HG02973 (cell line): Measurements from ENCODE around the gene TBL1XR1.

Experiments used
- ATAC-seq: cut with Tn5 transposase; IDR thresholded peaks from one replicate; pipeline ENCODE4 v1.9.1; 2021; ENCODE audit warnings: moderate library complexity; ENCODE audit not compliant: unreplicated experiment

The TBL1XR1 gene

DNA sequence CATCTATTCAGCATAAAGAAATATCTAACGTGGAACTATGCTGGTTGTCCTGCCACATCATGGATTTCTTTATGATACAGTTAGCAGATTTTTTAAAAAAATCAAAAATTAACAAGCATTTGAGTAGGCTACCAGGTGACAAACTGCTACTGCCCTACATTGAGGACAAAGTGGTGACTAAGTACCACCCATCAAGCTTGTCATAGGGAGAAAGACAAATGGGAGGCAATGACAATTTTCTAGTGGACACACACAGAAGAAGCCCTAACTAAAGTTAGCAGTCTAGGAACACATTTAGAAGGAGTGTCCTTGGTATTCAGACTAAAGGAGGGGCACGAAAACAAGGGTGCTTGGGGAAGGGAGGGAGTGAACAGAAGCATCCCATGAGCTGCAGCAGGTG lies 131.2 kb downstream of the TBL1XR1 start:
- ATAC-seq = no peak

- no peak for ATAC-seq
Measured at GRCh38 chr3:177065285-177066033, 131.8 kb downstream of the TBL1XR1 start.

DNA sequence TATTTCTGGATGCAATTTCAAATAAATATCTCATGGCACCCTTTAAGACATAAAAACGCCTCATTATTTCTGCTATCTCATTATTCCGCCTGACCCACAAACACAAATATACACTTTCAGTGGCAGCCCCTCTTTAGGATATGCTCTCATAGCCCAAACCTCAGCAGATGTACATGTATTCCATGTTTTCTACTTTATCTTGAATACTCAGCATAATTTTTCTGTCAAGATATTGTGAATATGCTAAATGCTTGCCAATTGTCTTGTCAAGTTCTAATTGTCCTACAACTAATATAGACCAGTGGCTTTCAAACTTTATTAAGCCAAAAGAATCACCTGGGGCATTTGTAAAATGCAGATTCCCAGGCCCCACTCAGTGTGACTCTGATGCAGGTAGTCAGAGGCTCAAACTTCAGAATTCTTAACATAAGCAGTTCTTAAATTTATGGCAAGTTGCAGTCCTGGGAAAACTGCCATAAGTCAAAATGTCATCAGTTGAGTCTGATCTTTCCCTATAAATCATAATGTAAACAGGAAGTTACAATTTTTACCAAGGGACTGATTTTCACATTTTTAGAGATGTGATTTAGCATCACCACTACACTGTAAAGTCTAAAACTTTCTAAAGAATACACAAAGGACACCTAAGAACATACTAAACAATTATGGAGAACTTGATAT lies 135.1 kb downstream of the TBL1XR1 start:
- no peak for ATAC-seq

DNA sequence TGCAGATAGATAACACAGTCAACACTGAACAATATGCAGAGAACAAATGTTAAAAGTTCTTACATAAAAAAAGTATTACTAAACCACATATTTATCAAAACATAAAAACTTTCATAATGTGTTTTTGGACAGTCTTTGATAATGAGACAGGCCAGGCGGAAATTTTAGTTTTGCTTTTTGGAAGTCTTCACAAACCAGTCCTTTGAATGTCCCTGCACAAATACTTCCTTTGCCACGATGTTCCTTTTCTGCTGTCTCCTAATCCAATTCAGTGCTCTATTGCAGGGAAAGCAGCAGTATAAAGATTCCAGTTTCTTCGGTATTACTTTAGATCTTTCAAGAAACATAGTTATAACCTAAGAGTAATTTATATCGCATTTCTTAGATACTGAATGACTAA lies 135.9 kb downstream of the TBL1XR1 start:
- ATAC-seq = no peak

DNA sequence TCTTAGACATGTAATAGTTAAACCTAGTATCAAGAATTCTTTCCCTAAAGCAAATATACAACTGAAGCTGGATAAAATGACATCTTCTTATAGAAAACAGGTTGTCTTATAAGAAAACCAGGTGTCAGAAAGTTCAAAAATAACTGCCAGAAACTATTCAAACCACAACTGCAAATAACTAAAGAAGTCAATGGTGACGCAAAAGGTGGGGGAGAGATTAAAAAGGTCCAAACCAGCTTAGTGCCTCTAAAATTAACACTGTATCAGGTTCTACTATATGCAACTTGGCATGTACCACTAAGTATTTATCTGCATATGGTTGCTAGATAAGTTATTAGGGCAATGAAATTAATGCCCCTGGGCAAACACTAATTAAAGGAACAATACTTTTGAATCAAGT lies 136.8 kb downstream of the TBL1XR1 start:
- ATAC-seq = no peak

DNA sequence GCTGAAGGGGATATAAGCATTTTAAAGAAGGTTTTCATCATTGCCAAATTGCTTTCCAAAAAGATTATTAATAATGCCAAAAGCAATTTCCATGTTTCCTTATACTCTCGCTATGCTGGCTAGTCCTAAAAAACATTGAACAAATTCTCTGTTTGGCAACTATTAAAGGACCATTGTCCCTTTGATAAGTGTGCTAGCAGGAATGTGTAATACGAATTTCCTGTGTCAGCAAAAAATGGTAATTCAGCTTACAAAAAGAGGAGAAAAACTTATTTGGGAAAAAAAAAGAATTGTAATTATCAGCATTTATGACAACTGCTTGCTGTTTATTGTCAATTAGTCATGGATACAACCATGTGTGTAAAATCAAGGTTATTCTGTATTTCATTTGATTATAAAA lies 138.6 kb downstream of the TBL1XR1 start:
- ATAC-seq = no peak

DNA sequence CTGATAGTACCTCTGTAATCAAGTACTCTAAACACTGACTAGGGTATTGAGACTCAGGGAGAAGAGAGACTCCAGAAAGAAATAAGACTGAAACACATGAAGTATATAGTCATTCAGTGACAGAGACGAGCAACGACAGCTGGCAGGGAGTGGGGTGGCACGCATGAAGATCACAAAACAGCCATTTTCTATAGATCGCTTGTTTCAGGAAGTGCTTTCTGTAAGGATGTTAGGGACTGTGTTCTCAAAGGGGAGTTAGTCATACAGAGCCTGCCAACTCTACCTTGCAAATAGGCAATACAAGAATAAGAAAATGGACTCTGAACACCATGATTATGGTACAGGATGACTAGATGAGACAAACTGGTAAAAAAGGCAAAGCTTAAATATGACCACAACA lies 139.5 kb downstream of the TBL1XR1 start:
- ATAC-seq = peak; percentile 98

GRCh38 chr3:177056927-177057326 lies 140.4 kb downstream of the TBL1XR1 start:
- no peak for ATAC-seq

DNA sequence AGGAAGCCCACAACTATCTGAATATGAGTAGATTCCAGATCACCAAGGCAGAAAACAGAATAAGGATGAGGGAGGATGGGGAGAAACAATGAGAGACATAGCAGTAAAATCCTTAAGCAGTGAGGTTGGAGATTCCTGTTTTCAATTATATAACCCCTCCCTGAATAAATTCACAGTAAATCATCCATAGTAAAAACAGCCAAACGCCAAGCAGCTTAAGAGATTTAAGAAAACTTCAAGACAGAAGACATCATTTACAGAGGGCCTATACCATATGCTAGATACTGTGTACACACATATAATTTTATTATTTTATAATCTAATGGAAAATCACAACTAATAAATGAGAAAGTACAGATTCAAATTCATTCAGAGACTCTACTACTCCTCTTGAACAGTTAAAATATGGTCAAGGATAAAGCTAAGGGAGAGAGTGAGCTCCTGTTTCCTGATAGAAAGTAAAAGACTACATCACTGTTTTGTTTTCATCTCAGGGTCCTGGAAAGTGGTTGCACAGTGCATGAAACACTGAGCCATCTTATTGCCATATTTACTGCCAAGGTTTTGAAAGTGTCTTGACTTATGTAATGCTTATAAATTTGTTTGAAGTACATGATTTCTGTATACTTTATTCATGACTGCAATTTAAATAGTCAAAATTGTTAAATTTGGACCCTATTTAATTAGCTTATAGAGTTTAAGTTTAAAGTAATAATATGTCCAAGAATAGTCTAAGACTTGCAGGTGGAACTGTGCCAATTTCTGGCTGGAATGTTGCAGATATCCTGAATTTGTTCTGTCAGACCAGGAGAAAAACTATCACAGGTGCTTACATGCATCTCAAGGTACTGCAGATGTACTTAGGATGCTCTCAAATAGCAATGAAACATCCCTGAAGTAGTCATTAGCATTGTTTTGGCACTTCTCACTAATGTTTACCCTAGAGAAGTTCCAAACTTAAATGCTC lies 141.4 kb downstream of the TBL1XR1 start:
- no peak for ATAC-seq

DNA sequence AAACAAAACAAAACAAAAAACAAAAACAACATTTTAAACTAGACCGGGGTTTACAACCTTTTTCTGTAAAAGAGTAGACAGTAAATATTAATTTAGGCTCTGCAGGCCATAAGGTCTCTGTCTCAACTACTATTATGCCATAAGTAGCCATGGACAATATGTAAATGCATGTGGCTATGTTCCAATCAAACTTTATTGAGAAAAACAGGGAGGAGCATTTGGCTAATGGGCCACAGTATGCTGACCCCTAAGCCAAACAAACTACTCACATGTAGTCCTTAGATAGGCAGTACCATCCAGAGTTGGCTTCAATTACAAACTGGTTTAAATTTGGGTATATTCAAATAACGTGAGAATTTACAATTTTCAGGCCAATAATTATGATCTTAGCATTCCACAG lies 144.2 kb downstream of the TBL1XR1 start:
- no peak for ATAC-seq

GRCh38 chr3:177051411-177051810 lies 145.9 kb downstream of the TBL1XR1 start:
- no peak for ATAC-seq

- peak; percentile 62 for ATAC-seq
Measured at GRCh38 chr3:177050501-177051237, 146.6 kb downstream of the TBL1XR1 start.

- no peak for ATAC-seq
Measured at GRCh38 chr3:177045767-177046166, 151.5 kb downstream of the TBL1XR1 start.

DNA sequence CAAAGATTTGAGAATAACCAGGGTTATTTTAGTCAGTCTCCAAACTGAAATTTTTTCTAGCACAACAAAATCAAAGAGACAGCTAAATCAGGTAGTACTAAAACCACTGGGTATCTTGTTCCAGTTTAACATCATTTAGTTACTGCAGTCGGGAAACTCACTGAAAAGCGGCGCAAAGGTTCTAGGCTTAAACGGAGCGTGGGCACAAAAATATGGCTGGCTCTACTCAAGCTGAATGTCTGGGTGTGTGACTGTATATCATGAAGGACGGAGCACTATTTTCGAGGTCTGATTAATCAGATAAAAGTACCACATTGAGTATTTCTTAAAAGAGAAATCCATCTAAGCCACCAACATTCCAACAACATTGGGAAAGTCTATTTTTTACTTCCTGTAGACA lies 152.1 kb downstream of the TBL1XR1 start:
- no peak for ATAC-seq

- no peak for ATAC-seq
Measured at GRCh38 chr3:177041730-177042551, 155.3 kb downstream of the TBL1XR1 start.

DNA sequence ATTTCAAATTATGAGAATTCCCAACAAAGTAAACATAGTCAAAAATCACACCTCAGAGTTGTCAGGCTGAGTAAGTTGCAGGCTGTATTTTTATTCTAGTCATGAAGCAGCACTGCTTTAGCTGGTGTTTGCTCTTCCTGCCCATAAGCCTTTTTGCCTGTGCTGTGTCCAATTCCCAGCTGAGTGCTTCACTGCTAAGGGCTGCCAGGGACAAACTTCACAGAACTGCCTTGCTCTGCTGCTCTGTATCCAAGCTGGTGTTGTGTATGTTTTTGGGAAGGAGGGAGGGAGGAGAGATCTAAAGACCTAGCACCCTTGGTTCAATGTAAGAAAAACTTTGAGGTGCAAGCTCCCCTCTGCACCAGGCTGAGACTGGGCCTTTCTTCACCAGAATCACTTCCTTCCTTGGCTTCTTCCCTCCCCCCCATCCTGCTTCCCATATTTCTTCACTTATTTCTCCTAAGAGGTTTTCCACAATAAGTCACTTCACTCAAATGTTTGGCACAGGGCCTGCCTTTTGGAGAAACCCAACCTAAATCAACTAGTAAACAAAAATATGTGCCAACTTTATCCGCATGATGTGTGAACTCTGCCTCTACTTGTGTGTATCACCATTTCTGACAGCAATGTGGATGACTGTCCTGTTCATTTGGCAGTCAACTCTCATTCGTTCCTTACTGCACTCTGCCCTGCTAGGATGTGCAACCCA lies 156.1 kb downstream of the TBL1XR1 start:
- no peak for ATAC-seq

DNA sequence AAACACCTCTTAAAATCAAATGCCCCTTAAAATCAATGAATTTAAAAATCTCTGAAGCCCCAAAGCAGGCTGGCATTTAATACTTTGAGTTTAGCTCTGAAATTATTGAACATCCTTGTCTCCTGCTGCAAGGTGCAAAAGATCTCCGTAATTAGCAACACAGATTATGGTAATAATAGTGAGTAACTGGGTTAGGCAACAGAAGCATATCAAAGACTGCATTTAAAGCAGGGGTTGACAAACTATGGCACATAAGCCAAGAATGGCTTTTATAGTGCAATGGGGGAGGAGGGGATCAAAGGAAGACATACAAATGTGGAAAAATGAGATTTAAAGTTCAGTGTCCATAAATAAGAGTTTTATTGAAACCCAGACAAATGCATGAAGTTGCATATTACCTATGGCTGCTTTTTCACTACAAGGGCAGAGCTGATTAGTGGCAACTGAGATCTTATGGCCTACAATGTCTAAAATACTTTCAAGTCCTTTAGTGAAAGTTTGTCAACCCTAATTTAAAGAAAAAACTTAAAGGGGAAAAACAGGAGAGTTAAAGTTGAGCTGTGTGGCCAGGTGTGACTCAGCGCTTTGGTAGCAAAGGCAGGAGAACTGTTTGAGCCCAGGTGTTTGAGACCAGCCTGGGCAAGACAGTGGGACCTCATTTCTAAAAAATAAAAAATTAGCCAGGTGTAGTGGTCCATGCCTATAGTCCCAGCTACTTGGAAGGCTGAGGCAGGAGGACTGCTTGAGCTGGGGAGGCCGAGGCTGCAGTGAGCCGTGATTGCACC lies 157.6 kb downstream of the TBL1XR1 start:
- ATAC-seq = no peak

GRCh38 chr3:177037241-177037640 lies 160.0 kb downstream of the TBL1XR1 start:
- ATAC-seq = no peak

GRCh38 chr3:177035676-177036075 lies 161.6 kb downstream of the TBL1XR1 start:
- no peak for ATAC-seq
